SU-DHL-6 (cell line): ENCODE measurements around the gene NAPG.
"Not testable (repeated sequence)": the region's sequence is repeated elsewhere in the genome, so short reads cannot be mapped to it uniquely, and the experiment has no call there.

Experiments used
- H2AFZ ChIP-seq: fragments of 200-600 bp; sonication (generic); 2 replicates; pipeline ENCODE4 v1.6.1; 2014; ENCODE audit warnings: low read depth, mild to moderate bottlenecking, moderate library complexity, mixed read lengths, antibody characterized with exemption, low read length; ENCODE audit not compliant: severe bottlenecking
- H3F3A ChIP-seq: fragments of 200-600 bp; shearing (Covaris generic); 2 replicates; pipeline ENCODE4 v1.6.0; 2016; ENCODE audit warnings: antibody characterized with exemption, mild to moderate bottlenecking; ENCODE audit not compliant: insufficient read depth
- H3K27ac ChIP-seq: fragments of 200-600 bp; sonication (generic); 2 replicates; pipeline ENCODE4 v1.5.1; 2016; ENCODE audit warnings: low read depth, mild to moderate bottlenecking, low read length, moderate library complexity, mixed read lengths
- H3K27me3 ChIP-seq: fragments of 200-600 bp; sonication (generic), shearing (Covaris generic); 2 replicates; pipeline ENCODE4 v1.6.0; 2014; ENCODE audit warnings: mild to moderate bottlenecking, low read length
- H3K36me3 ChIP-seq: fragments of 200-600 bp; sonication (generic); 2 replicates; pipeline ENCODE4 v1.6.1; 2014; ENCODE audit warnings: mild to moderate bottlenecking, low read length, mixed read lengths
- H3K4me2 ChIP-seq: fragments of 300-600, 200-600 bp; shearing (Covaris generic), sonication (generic); 2 replicates; pipeline ENCODE4 v1.6.0; 2014; ENCODE audit warnings: low read length, low read depth, mild to moderate bottlenecking; ENCODE audit not compliant: poor library complexity, severe bottlenecking
- H3K4me3 ChIP-seq: fragments of 200-600 bp; sonication (generic); 2 replicates; pipeline ENCODE4 v1.5.1; 2014; ENCODE audit warnings: antibody characterized with exemption, low read length, mild to moderate bottlenecking, mixed read lengths; ENCODE audit not compliant: insufficient read depth, poor library complexity, severe bottlenecking
- H3K79me2 ChIP-seq: fragments of 200-600 bp; sonication (generic); 2 replicates; pipeline ENCODE4 v1.6.1; 2014; ENCODE audit warnings: mild to moderate bottlenecking, low read length, moderate library complexity; ENCODE audit not compliant: insufficient read depth
- H3K9ac ChIP-seq: fragments of 200-600 bp; sonication (generic); 2 replicates; pipeline ENCODE4 v1.7.0; 2014; ENCODE audit warnings: mild to moderate bottlenecking, low read length
- H3K9me2 ChIP-seq: fragments of 200-600 bp; sonication (generic); replicated peaks from 2 replicates; pipeline ENCODE4 v1.6.1; 2014; ENCODE audit warnings: low read length; ENCODE audit not compliant: insufficient read depth
- H3K9me3 ChIP-seq: fragments of 200-600 bp; sonication (generic); 2 replicates; pipeline ENCODE4 v1.6.1; 2014; ENCODE audit warnings: low read length, mixed read lengths; ENCODE audit not compliant: insufficient read depth
- H4K20me1 ChIP-seq: fragments of 200-600 bp; sonication (generic); 2 replicates; pipeline ENCODE4 v1.6.1; 2014; ENCODE audit warnings: low read depth, mild to moderate bottlenecking, antibody characterized with exemption, low read length, moderate library complexity, mixed read lengths
- EZH2phosphoT487 ChIP-seq: fragments of 200-600 bp; sonication (generic), shearing (Covaris generic); conservative IDR thresholded peaks from 2 replicates; pipeline ENCODE4 v1.6.1; 2018; ENCODE audit warnings: mild to moderate bottlenecking, antibody characterized with exemption, low read length, moderate library complexity, mixed read lengths
- TF ChIP-seq, protein P1 (sequence below): fragments of 200-600 bp; sonication (generic); IDR thresholded peaks from one replicate; pipeline ENCODE4 v1.5.1; 2017; ENCODE audit warnings: antibody characterized with exemption, mild to moderate bottlenecking, low read length, moderate library complexity; ENCODE audit not compliant: insufficient read depth, poor library complexity, severe bottlenecking

The NAPG gene

DNA sequence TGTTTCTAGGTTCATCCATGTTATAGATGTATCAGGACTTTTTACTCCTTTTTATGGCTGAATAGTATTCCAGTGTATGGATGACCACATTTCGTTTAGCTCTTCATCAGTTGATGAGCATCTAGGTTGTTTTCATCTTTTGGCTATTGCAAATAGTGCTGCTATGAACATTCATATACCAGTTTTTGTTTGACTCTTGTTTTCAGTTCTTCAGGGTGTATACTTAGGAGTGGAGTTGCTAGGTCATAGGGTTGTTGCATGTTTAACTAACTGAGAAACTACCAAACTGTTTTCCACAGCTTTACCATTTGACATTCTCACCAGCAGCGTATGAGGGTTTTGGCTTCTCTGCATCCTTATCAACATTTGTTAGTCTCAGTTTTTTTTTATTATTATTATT is 25.8 kb upstream of the NAPG start:
- no peaks in the 10 kb centered on the region; the same call in 1 of the 2 replicates for H3K9me2 ChIP-seq
- no peaks in the 10 kb centered on the region for H3K79me2 ChIP-seq
- H3F3A ChIP-seq = no peaks in the 10 kb centered on the region
- no peaks in the 10 kb centered on the region for H4K20me1 ChIP-seq
- no peak overlapping the region for H3K4me2 ChIP-seq
- no peaks in the 10 kb centered on the region for H3K9me3 ChIP-seq
- no peak overlapping the region for H2AFZ ChIP-seq
- H3K36me3 ChIP-seq = no peaks in the 10 kb centered on the region
- H3K4me3 ChIP-seq = no peak overlapping the region
- H3K9ac ChIP-seq = no peak overlapping the region
- H3K27ac ChIP-seq = no peak overlapping the region
- H3K27me3 ChIP-seq = no peaks in the 10 kb centered on the region
- TF ChIP-seq, protein P1, sequence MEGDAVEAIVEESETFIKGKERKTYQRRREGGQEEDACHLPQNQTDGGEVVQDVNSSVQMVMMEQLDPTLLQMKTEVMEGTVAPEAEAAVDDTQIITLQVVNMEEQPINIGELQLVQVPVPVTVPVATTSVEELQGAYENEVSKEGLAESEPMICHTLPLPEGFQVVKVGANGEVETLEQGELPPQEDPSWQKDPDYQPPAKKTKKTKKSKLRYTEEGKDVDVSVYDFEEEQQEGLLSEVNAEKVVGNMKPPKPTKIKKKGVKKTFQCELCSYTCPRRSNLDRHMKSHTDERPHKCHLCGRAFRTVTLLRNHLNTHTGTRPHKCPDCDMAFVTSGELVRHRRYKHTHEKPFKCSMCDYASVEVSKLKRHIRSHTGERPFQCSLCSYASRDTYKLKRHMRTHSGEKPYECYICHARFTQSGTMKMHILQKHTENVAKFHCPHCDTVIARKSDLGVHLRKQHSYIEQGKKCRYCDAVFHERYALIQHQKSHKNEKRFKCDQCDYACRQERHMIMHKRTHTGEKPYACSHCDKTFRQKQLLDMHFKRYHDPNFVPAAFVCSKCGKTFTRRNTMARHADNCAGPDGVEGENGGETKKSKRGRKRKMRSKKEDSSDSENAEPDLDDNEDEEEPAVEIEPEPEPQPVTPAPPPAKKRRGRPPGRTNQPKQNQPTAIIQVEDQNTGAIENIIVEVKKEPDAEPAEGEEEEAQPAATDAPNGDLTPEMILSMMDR = no peak
- TF ChIP-seq EZH2phosphoT487 = no peak

DNA sequence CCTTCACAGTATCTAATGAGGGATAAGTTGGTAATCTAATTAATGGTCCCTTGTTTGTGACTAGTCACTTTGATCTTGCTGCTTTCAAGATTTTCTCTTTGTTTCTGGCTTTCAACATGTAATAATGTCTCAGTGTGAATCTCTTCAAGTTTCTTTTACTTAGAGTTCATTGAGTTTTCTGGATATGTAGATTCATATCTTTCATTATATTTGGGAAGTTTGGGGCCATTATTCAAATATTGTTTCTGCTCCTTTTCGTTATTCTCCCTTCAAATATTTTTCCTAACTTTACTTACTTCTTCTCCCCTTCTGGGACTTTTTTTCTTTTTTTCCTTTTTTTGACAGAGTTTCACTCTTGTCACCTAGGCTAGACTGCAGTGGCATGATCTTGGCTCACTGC is 21.1 kb upstream of the NAPG start:
- Histone ChIP-seq H4K20me1 (no peaks in the 10 kb centered on the region), H2AFZ (no peak overlapping the region), H3K4me3 (no peak overlapping the region), H3K4me2 (no peak overlapping the region), H3K9me2 (no peaks in the 10 kb centered on the region), H3K36me3 (no peaks in the 10 kb centered on the region), H3K27me3 (no peaks in the 10 kb centered on the region), H3K9ac (no peak overlapping the region), H3K9me3 (no peaks in the 10 kb centered on the region), H3F3A (no peaks in the 10 kb centered on the region), H3K27ac (no peak overlapping the region), H3K79me2 (no peaks in the 10 kb centered on the region)
- TF ChIP-seq EZH2phosphoT487 = no peak
- TF ChIP-seq, protein P1 = no peak

DNA sequence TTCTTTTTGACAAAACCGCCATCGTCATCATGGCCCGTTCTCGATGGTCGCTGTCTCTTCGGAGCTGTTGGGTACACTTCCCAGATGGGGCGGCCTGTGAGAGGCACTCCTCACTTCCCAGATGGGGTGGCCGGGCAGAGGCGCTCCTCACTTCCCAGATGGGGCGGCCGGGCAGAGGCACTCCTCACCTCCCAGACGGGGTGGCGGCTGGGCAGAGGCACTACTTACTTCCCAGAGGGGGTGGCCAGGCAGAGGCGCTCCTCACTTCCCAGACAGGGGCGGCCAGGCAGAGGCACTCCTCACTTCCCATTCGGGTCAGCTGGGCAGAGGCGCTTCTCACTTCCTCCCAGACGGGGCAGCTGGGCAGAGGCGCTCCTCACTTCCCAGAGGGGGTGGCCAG is 19.9 kb upstream of the NAPG start:
- not testable (repeated sequence) for H3K36me3 ChIP-seq, H3K79me2 ChIP-seq, H2AFZ ChIP-seq

DNA sequence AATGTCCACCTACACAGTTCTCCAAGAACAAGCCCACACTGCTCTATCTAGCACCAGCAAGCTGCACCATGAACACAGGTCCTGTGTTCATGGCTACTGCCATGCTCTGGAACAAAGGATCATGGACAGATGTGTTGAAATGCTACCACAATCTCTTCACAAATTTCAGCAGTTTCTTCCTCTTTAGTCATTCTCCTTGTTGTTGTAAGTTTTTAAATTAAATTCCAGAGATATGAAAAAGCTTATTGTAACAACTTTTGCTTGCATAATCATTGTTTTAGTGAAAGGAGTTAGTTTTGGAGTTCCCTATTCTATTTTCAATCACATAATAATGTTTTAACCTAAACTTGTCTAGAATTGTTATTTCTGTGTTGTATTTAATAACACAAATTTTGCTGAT is 17.2 kb upstream of the NAPG start:
- no peaks in the 10 kb centered on the region for H3K9me3 ChIP-seq
- TF ChIP-seq EZH2phosphoT487 = no peak
- TF ChIP-seq, protein P1 = no peak

More for the DNA sequence above, 19.9 kb upstream of the NAPG start:
- H3K9me3 ChIP-seq, H3K9ac ChIP-seq, H3K27ac ChIP-seq, H3F3A ChIP-seq, H3K4me2 ChIP-seq, H3K4me3 ChIP-seq, H4K20me1 ChIP-seq, H3K9me2 ChIP-seq, H3K27me3 ChIP-seq: not testable (repeated sequence)

More for the DNA sequence above, 17.2 kb upstream of the NAPG start:
- H3K27me3 ChIP-seq = no peaks in the 10 kb centered on the region
- no peaks in the 10 kb centered on the region for H3K79me2 ChIP-seq
- no peak overlapping the region for H3K4me2 ChIP-seq
- no peak overlapping the region for H3K27ac ChIP-seq
- no peak overlapping the region for H3K4me3 ChIP-seq
- H3K9me2 ChIP-seq = no peaks in the 10 kb centered on the region
- no peak overlapping the region for H3K9ac ChIP-seq
- H4K20me1 ChIP-seq = no peaks in the 10 kb centered on the region
- H2AFZ ChIP-seq = no peak overlapping the region
- H3K36me3 ChIP-seq = no peaks in the 10 kb centered on the region
- H3F3A ChIP-seq = no peaks in the 10 kb centered on the region
